Sigmoid colon (tissue), 7 donors: ENCODE measurements around the gene MTA3. TPM values are rescaled to one million over a fixed set of nuclear protein-coding genes. Genes with fewer than 3 reads are reported as not detected.

Experiments used
- DNase-seq: peaks from one replicate; pipeline ENCODE4 v3.0.0-alpha.2; 2019
- H3K27ac ChIP-seq, 4 donors: fragments of 200-600 bp; sonication (generic); one replicate each; pipeline ENCODE4 v1.5.1; 2016 to 2019; ENCODE audit warnings: mild to moderate bottlenecking in 1 of 4
- H3K27me3 ChIP-seq, 3 donors: fragments of 200-600 bp; sonication (generic); one replicate each; pipeline ENCODE4 v1.5.1; 2019; ENCODE audit warnings: mild to moderate bottlenecking in 1 of 3
- H3K36me3 ChIP-seq, 4 donors: fragments of 200-600 bp; sonication (generic); one replicate each; pipeline ENCODE4 v1.5.1; 2016 to 2019
- H3K4me1 ChIP-seq, 4 donors: fragments of 200-600 bp; sonication (generic); one replicate each; pipeline ENCODE4 v1.5.1; 2017 to 2019
- H3K4me3 ChIP-seq, 4 donors: fragments of 200-600 bp; sonication (generic); one replicate each; pipeline ENCODE4 v1.5.1; 2017 to 2019; ENCODE audit warnings: mild to moderate bottlenecking in 2 of 4, moderate library complexity in 1 of 4
- H3K9me3 ChIP-seq, 4 donors: fragments of 200-600 bp in 3 of 4; sonication (generic) in 3 of 4; one replicate each; pipeline versions ENCODE4 v1.5.1 to v1.6.1; 2013 to 2019
- CTCF ChIP-seq, 4 experiments: fragments of 450-650 bp in 3 of 4; fragments of 200-600 bp in 1 of 4; IDR thresholded peaks; one replicate each; pipeline ENCODE4 v1.5.1; 2016 to 2019; ENCODE audit warnings: antibody characterized with exemption in 4 of 4, mild to moderate bottlenecking in 3 of 4, moderate library complexity in 2 of 4
- EP300 ChIP-seq, 4 donors: sonication (generic); formaldehyde crosslinking; IDR thresholded peaks; one replicate each; pipeline ENCODE4 v1.6.1; 2017; ENCODE audit warnings: antibody characterized with exemption in 4 of 4
- POLR2A ChIP-seq, 2 donors: fragments of 450-650 bp; IDR thresholded peaks; one replicate each; pipeline ENCODE4 v1.6.1; 2016; ENCODE audit warnings: antibody characterized with exemption in 2 of 2, mild to moderate bottlenecking in 2 of 2, moderate library complexity in 2 of 2
- POLR2AphosphoS5 ChIP-seq, 4 donors: sonication (generic); formaldehyde crosslinking; IDR thresholded peaks; one replicate each; pipeline ENCODE4 v1.6.1; 2017; ENCODE audit warnings: antibody characterized with exemption in 4 of 4
- WGBS, 2 donors: extraction: QIAGEN DNeasy Blood & Tissue Kit; methylation state at CpG; one replicate each; pipeline ENCODE4 v1.1.7; 2013; 5-methylcytosine and 5-hydroxymethylcytosine counted together
- intact Hi-C: fragments of 100-400 bp; cut with DNase I; formaldehyde crosslinking; loops from one replicate; pipeline ENCODE4 v1.15.1; 2023
- polyA plus RNA-seq, 3 donors: library from polyadenylated mRNA; stranded (reverse); fragments of 200-250 nt; gene quantifications; one replicate each; pipeline ENCODE4 v1.2.3, GENCODE V29; 2013
- total RNA-seq, 4 donors: library from RNA; depleted of rRNA; stranded (reverse); fragments of >200 nt; gene quantifications; one replicate each; pipeline ENCODE4 v1.1.0, GENCODE V29; 2016
- donor health status: healthy with polysubstance abuse.
- donor health status: Bipolar disorder and iron deficiency.
- donor health status: healthy.

MTA3 gene
- total RNA-seq (10 to 100 TPM; 33.9 to 53.2 (median 38.9) TPM), polyA plus RNA-seq (10 to 100 TPM; 24.5 to 29.8 (median 27.0) TPM)

GRCh38 chr2:42568401-42569115 is at the start of gene MTA3:
Gene MTA3 (plus strand): TSS chr2:42568632. CDS start chr2:42568746, 114 bp downstream.
- DNase-seq, result peak; percentile 75
- Histone ChIP-seq H3K27me3 (no peaks in the 10 kb centered on the region), H3K9me3 (no peaks in the 10 kb centered on the region), H3K27ac (peak within 1 kb of the TSS; percentile 89 to 97 (median 94)), H3K4me3 (peak within 1 kb of the TSS; percentile 78 to 99 (median 90)), H3K36me3 (peaks cover 0 to 6% (median 0%) of the 10 kb centered on the region in 4 donors), H3K4me1 (peaks cover 0 to 34% (median 22%) of the 10 kb centered on the region in 4 donors)
- intact Hi-C loops, result loop anchor here (5.0 to 10.0 kb wide), 5 partner anchors 56 to 226 kb away; partner anchors contain the start of genes COX7A2L and HAAO
- WGBS, 2 donors, result 1 to 2% methylated on average over 67 of the region's 67 CpGs
- TF ChIP-seq POLR2AphosphoS5 (IDR thresholded peaks at IDR 0.05) (no peak), CTCF (IDR thresholded peaks at IDR 0.05) (no peak), POLR2A (IDR thresholded peaks at IDR 0.05) (no peak), EP300 (IDR thresholded peaks at IDR 0.05) (no peak)

- no peak for TF ChIP-seq POLR2A (IDR thresholded peaks at IDR 0.05)
- TF ChIP-seq CTCF (IDR thresholded peaks at IDR 0.05), result no peak
- no peak for TF ChIP-seq POLR2AphosphoS5 (IDR thresholded peaks at IDR 0.05)
- no peak for TF ChIP-seq EP300 (IDR thresholded peaks at IDR 0.05)
- 63 to 83% methylated on average over 8 of the region's 8 CpGs for WGBS, 2 donors
- H3K27ac ChIP-seq, result no peak overlapping the region
- no peaks in the 10 kb centered on the region for H3K9me3 ChIP-seq
- H3K4me1 ChIP-seq, result no peaks in the 10 kb centered on the region
- no peaks in the 10 kb centered on the region for H3K36me3 ChIP-seq
- DNase-seq, result no peak
- H3K27me3 ChIP-seq, result no peaks in the 10 kb centered on the region
- intact Hi-C loops, result no loop called here
- no peak overlapping the region for H3K4me3 ChIP-seq
Measured at GRCh38 chr2:42519624-42520023, 48.8 kb upstream of the MTA3 start.

- Histone ChIP-seq H3K27ac (no peak overlapping the region), H3K27me3 (no peaks in the 10 kb centered on the region), H3K9me3 (no peaks in the 10 kb centered on the region), H3K4me1 (no peaks in the 10 kb centered on the region), H3K4me3 (no peak overlapping the region), H3K36me3 (no peaks in the 10 kb centered on the region)
- 46 to 94% methylated on average over 2 of the region's 2 CpGs for whole genome bisulfite sequencing, 2 donors
- intact Hi-C loops, result no loop called here
- no peak for TF ChIP-seq CTCF (IDR thresholded peaks at IDR 0.05)
- TF ChIP-seq POLR2AphosphoS5 (IDR thresholded peaks at IDR 0.05), result no peak
- TF ChIP-seq POLR2A (IDR thresholded peaks at IDR 0.05), result no peak
- TF ChIP-seq EP300 (IDR thresholded peaks at IDR 0.05), result no peak
- DNase-seq, result no peak
Measured at GRCh38 chr2:42522035-42522434, 46.4 kb upstream of the MTA3 start.

GRCh38 chr2:42523341-42523740 is 45.1 kb upstream of the MTA3 start:
- Histone ChIP-seq H3K9me3 (no peaks in the 10 kb centered on the region), H3K36me3 (no peaks in the 10 kb centered on the region), H3K4me1 (no peaks in the 10 kb centered on the region), H3K4me3 (no peak overlapping the region), H3K27ac (no peak overlapping the region), H3K27me3 (no peaks in the 10 kb centered on the region)
- WGBS, 2 donors, result 69 to 91% methylated on average over 13 of the region's 13 CpGs
- DNase-seq, result no peak
- intact Hi-C loops, result no loop called here
- no peak for TF ChIP-seq CTCF (IDR thresholded peaks at IDR 0.05)
- TF ChIP-seq EP300 (IDR thresholded peaks at IDR 0.05), result no peak
- no peak for TF ChIP-seq POLR2AphosphoS5 (IDR thresholded peaks at IDR 0.05)
- TF ChIP-seq POLR2A (IDR thresholded peaks at IDR 0.05), result no peak
